Measurements from ENCODE around the gene POU2F2. TPM values are rescaled to one million over a fixed set of nuclear protein-coding genes. Genes with fewer than 3 reads are reported as not detected.

POU2F2 gene
- total RNA-seq, 6 experiments from 2014 or later = 6.4 to 11.0 (median 7.8) TPM

- no peak overlapping the region for H3K27ac Mint-ChIP-seq
- no peaks in the 10 kb centered on the region for H3K9me3 Mint-ChIP-seq
- H3K27me3 Mint-ChIP-seq (ENCODE audit: insufficient read depth) = peaks cover 20% of the 10 kb centered on the region
- no peaks in the 10 kb centered on the region for H3K36me3 Mint-ChIP-seq (ENCODE audit: low read depth)
- DNase-seq = no peak
- H3K4me3 Mint-ChIP-seq = no peak overlapping the region
- H3K4me1 Mint-ChIP-seq (ENCODE audit: low read depth) = peaks cover 14% of the 10 kb centered on the region
- TF ChIP-seq CTCF (IDR thresholded peaks at IDR 0.05) = no peak
Observed at GRCh38 chr19:42053037-42053935, 79.0 kb downstream of the POU2F2 start.

GRCh38 chr19:42052241-42052863 lies 79.9 kb downstream of the POU2F2 start:
- H3K27ac Mint-ChIP-seq = no peak overlapping the region
- peaks cover 24% of the 10 kb centered on the region for H3K27me3 Mint-ChIP-seq (ENCODE audit: insufficient read depth)
- H3K9me3 Mint-ChIP-seq = no peaks in the 10 kb centered on the region
- H3K4me3 Mint-ChIP-seq = no peak overlapping the region
- H3K36me3 Mint-ChIP-seq (ENCODE audit: low read depth) = no peaks in the 10 kb centered on the region
- H3K4me1 Mint-ChIP-seq (ENCODE audit: low read depth) = peaks cover 14% of the 10 kb centered on the region
- DNase-seq = no peak
- TF ChIP-seq CTCF (IDR thresholded peaks at IDR 0.05) = no peak

GRCh38 chr19:42051166-42052115 lies 80.8 kb downstream of the POU2F2 start:
- peaks cover 24% of the 10 kb centered on the region for H3K27me3 Mint-ChIP-seq (ENCODE audit: insufficient read depth)
- H3K4me3 Mint-ChIP-seq = no peak overlapping the region; the same call in 1 of the 2 replicates
- H3K36me3 Mint-ChIP-seq (ENCODE audit: low read depth) = no peaks in the 10 kb centered on the region
- H3K27ac Mint-ChIP-seq = no peak overlapping the region
- no peak for TF ChIP-seq CTCF (IDR thresholded peaks at IDR 0.05)
- DNase-seq = peak; percentile 67
- H3K9me3 Mint-ChIP-seq = no peaks in the 10 kb centered on the region
- H3K4me1 Mint-ChIP-seq (ENCODE audit: low read depth) = peaks cover 14% of the 10 kb centered on the region

- Mint-ChIP-seq H3K9me3 (no peaks in the 10 kb centered on the region), H3K27me3 (ENCODE audit: insufficient read depth) (peaks cover 22% of the 10 kb centered on the region), H3K4me3 (peak overlapping the region; percentile 74; the same call in 1 of the 2 replicates), H3K36me3 (ENCODE audit: low read depth) (no peaks in the 10 kb centered on the region), H3K4me1 (ENCODE audit: low read depth) (peaks cover 14% of the 10 kb centered on the region), H3K27ac (no peak overlapping the region)
- TF ChIP-seq CTCF (IDR thresholded peaks at IDR 0.05) = no peak
- no peak for DNase-seq
Observed at GRCh38 chr19:42048992-42049391, 83.3 kb downstream of the POU2F2 start.

GRCh38 chr19:42045575-42045974 lies 86.7 kb downstream of the POU2F2 start:
- H3K27ac Mint-ChIP-seq = no peak overlapping the region
- H3K27me3 Mint-ChIP-seq (ENCODE audit: insufficient read depth) = peaks cover 14% of the 10 kb centered on the region
- no peaks in the 10 kb centered on the region; the same call in 1 of the 2 replicates for H3K4me1 Mint-ChIP-seq (ENCODE audit: low read depth)
- TF ChIP-seq CTCF (IDR thresholded peaks at IDR 0.05) = no peak
- no peak for DNase-seq
- H3K4me3 Mint-ChIP-seq = no peak overlapping the region
- H3K36me3 Mint-ChIP-seq (ENCODE audit: low read depth) = no peaks in the 10 kb centered on the region
- H3K9me3 Mint-ChIP-seq = no peaks in the 10 kb centered on the region

Data from HFFc6 (cell line).